Activated B cell treated with CpG ODN at 0.5 μM for 24 hours (primary cell): Measurements from ENCODE around the gene KIFBP. TPM values are rescaled to one million over a fixed set of nuclear protein-coding genes. Genes with fewer than 3 reads are reported as not detected.
"Not testable (repeated sequence)": the region's sequence is repeated elsewhere in the genome, so short reads cannot be mapped to it uniquely, and the experiment has no call there.

Experiments used
- ATAC-seq: fragments of 200-7000 bp; cut with Tn5 transposase; one replicate; pipeline ENCODE4 v1.10.0; 2021; ENCODE audit warnings: low read depth, mild to moderate bottlenecking, moderate library complexity
- CTCF ChIA-PET: fragments of 350-600 bp; sonication (Branson Sonifier 250); formaldehyde crosslinking; loops from one replicate; lab custom pipeline; 2021; ENCODE audit warnings: antibody characterized with exemption; lab: Charles Lee
- POLR2A ChIA-PET: fragments of 350-600 bp; sonication (Branson Sonifier 250); formaldehyde crosslinking; loops from one replicate; lab custom pipeline; 2021; ENCODE audit warnings: antibody characterized with exemption; lab: Charles Lee
- DNase-seq: peaks from one replicate; pipeline ENCODE4 v3.0.0; 2022
- H3K27ac Mint-ChIP-seq: one replicate; pipeline ENCODE4 v1.8.0; 2020; ENCODE audit warnings: mixed read lengths
- H3K27me3 Mint-ChIP-seq: one replicate; pipeline ENCODE4 v1.8.0; 2021; ENCODE audit warnings: mixed read lengths
- H3K36me3 Mint-ChIP-seq: one replicate; pipeline ENCODE4 v1.8.0; 2021; ENCODE audit warnings: low read depth, mixed read lengths
- H3K4me1 Mint-ChIP-seq: one replicate; pipeline ENCODE4 v1.8.0; 2021; ENCODE audit warnings: mixed read lengths
- H3K4me3 Mint-ChIP-seq: one replicate; pipeline ENCODE4 v1.8.0; 2020; ENCODE audit warnings: mild to moderate bottlenecking, mixed read lengths
- H3K9me3 Mint-ChIP-seq: one replicate; pipeline ENCODE4 v1.8.0; 2020; ENCODE audit warnings: mixed read lengths
- intact Hi-C: fragments of 100-400 bp; cut with micrococcal nuclease; formaldehyde crosslinking; loops from one replicate; pipeline ENCODE4 v1.15.1; 2024
- total RNA-seq: library from RNA; stranded (reverse); gene quantifications from 2 replicates; pipeline ENCODE4 v1.2.3, GENCODE V29; 2022
- TF ChIP-seq, protein P1 (sequence below): fragments of 200-600 bp; IDR thresholded peaks from one replicate; pipeline ENCODE4 v1.8.0; 2022; ENCODE audit warnings: antibody characterized with exemption, mild to moderate bottlenecking

KIFBP gene
- total RNA-seq, 1 donor from 2014 or later, result 7.7 TPM

DNA sequence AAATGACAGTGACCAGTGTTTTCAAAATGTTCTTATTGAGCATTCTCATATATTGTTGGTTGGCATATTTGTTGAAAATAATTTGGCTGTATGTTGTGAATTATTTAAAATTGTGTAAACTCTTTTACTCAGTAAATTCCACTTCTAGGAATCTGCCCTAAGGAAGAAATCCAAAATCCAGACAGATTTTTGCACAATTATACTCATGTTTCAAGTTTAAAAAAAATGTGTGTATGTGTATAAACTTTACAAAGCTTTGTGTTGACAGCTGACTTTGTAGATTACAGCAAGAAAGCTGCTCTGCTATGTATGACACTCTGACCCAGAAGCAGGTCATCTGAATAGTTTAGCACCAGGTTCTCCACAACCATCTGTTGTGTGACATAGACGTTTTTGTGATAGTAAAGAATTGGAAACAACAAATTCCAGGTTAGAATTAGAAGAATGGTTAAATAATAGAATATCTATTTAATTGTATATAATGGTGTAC lies 21.6 kb downstream of the KIFBP start:
- CTCF ChIA-PET, result interaction anchor here (0.6 to 1.3 kb wide), 2 partner anchors 82 to 85 kb away, joined by 3 to 4 read pairs; no protein-coding TSS in a partner anchor
- intact Hi-C loops, result no loop called here
- Mint-ChIP-seq H3K27ac (no peak overlapping the region), H3K4me3 (no peak overlapping the region), H3K9me3 (no peaks in the 10 kb centered on the region), H3K27me3 (no peaks in the 10 kb centered on the region), H3K4me1 (no peaks in the 10 kb centered on the region), H3K36me3 (peaks cover 47% of the 10 kb centered on the region)
- DNase-seq, result no peak
- POLR2A ChIA-PET, result no interaction called here
- ATAC-seq, result no peak
- TF ChIP-seq, protein P1, sequence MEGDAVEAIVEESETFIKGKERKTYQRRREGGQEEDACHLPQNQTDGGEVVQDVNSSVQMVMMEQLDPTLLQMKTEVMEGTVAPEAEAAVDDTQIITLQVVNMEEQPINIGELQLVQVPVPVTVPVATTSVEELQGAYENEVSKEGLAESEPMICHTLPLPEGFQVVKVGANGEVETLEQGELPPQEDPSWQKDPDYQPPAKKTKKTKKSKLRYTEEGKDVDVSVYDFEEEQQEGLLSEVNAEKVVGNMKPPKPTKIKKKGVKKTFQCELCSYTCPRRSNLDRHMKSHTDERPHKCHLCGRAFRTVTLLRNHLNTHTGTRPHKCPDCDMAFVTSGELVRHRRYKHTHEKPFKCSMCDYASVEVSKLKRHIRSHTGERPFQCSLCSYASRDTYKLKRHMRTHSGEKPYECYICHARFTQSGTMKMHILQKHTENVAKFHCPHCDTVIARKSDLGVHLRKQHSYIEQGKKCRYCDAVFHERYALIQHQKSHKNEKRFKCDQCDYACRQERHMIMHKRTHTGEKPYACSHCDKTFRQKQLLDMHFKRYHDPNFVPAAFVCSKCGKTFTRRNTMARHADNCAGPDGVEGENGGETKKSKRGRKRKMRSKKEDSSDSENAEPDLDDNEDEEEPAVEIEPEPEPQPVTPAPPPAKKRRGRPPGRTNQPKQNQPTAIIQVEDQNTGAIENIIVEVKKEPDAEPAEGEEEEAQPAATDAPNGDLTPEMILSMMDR, result no peak

DNA sequence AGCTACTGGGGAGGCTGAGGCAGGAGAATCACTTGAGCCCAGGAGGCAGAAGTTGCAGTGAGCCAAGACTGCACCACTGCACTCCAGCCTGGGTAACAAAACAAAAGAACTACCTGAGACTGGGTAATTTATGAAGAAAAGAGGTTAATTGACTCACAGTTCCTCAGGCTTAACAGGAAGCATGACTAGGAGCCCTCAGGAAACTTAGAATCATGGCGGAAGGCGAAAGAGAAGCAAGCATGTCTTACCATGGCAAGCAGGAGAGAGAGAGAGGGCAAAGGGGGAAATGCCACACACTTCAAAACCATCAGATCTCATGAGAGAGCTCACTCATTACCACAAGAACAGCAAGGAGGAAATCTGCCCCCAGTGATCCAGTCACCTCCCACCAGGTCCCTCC lies 24.2 kb downstream of the KIFBP start:
- H3K27ac Mint-ChIP-seq, intact Hi-C loops, CTCF ChIA-PET: not testable (repeated sequence)

GRCh38 chr10:69014171-69014570 lies 25.6 kb downstream of the KIFBP start:
- Mint-ChIP-seq H3K27ac (no peak overlapping the region), H3K4me3 (no peak overlapping the region), H3K4me1 (no peaks in the 10 kb centered on the region), H3K36me3 (peaks cover 59% of the 10 kb centered on the region), H3K9me3 (no peaks in the 10 kb centered on the region), H3K27me3 (no peaks in the 10 kb centered on the region)
- ChIA-PET POLR2A (no interaction called here), CTCF (no interaction called here)
- DNase-seq, result no peak
- intact Hi-C loops, result no loop called here
- no peak for ATAC-seq
- TF ChIP-seq, protein P1, result no peak

More for the DNA sequence above, 24.2 kb downstream of the KIFBP start:
- ATAC-seq, POLR2A ChIA-PET, H3K4me1 Mint-ChIP-seq, H3K4me3 Mint-ChIP-seq, DNase-seq, H3K9me3 Mint-ChIP-seq, H3K27me3 Mint-ChIP-seq: not testable (repeated sequence)
- peaks cover 56% of the 10 kb centered on the region for H3K36me3 Mint-ChIP-seq

DNA sequence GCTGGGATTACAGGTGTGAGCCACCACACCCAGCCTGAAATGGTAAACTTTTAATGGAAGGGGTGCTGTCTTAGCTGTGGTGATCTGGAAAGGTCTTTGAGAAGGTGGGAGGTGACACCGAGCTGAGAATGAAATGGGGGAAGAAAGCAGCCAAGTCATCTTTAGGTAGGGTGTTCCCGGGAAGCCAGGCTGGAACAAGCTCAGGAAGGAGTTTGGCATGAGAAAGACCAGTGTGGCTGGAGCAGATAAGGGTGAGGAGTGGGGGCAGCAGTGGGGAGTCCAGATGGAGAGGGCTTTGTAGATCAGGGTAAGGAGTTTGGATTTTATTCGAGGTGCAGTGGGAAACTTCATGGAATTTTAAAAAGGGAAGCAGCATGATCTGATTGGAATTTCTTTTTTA lies 30.0 kb downstream of the KIFBP start:
- TF ChIP-seq, protein P1, result no peak
- intact Hi-C loops, result no loop called here
- no peak for ATAC-seq
- H3K4me3 Mint-ChIP-seq, result no peak overlapping the region
- CTCF ChIA-PET, result no interaction called here
- H3K9me3 Mint-ChIP-seq, result no peaks in the 10 kb centered on the region
- no peaks in the 10 kb centered on the region for H3K27me3 Mint-ChIP-seq
- POLR2A ChIA-PET, result no interaction called here
- H3K4me1 Mint-ChIP-seq, result no peaks in the 10 kb centered on the region
- DNase-seq, result no peak
- peaks cover 31% of the 10 kb centered on the region for H3K36me3 Mint-ChIP-seq
- peak overlapping the region; percentile 5 for H3K27ac Mint-ChIP-seq

- Mint-ChIP-seq H3K27ac (no peak overlapping the region), H3K4me1 (no peaks in the 10 kb centered on the region), H3K9me3 (no peaks in the 10 kb centered on the region), H3K36me3 (peaks cover 10% of the 10 kb centered on the region), H3K4me3 (no peak overlapping the region), H3K27me3 (no peaks in the 10 kb centered on the region)
- DNase-seq (no peak), ATAC-seq (no peak)
- POLR2A ChIA-PET, result no interaction called here
- intact Hi-C loops, result no loop called here
- TF ChIP-seq, protein P1, result no peak
- CTCF ChIA-PET, result no interaction called here
Observed at GRCh38 chr10:69022611-69023010, 34.0 kb downstream of the KIFBP start.

DNA sequence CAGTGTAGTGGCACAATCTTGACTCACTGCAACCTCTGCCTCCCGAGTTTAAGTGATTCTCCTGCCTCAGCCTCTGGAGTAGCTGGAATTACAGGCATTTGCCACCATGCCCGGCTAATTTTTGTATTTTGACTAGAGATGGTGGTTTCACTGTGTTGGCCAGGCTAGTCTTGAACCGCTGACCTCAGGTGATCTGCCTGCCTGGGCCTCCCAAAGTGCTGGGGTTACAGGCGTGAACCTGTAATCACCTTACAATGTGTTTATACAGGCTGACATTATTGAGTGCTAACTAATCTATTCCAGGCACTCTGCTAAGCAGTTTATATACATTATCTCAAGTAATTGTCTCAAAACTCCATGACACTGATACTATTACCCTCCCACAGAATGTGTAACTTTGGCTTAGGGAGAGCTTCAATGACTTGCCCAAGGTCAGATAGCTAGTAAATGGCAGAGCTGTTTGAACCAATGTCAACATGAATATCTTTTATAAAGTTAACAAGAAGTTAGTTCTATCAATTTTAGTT lies 36.8 kb downstream of the KIFBP start:
- CTCF ChIA-PET, result no interaction called here

More for the DNA sequence above, 36.8 kb downstream of the KIFBP start:
- H3K27ac Mint-ChIP-seq, result no peak overlapping the region
- no peaks in the 10 kb centered on the region for H3K4me1 Mint-ChIP-seq
- POLR2A ChIA-PET, result no interaction called here
- no peak overlapping the region for H3K4me3 Mint-ChIP-seq
- H3K9me3 Mint-ChIP-seq, result no peaks in the 10 kb centered on the region
- DNase-seq (no peak), ATAC-seq (no peak)
- TF ChIP-seq, protein P1, result no peak
- H3K36me3 Mint-ChIP-seq, result no peaks in the 10 kb centered on the region
- H3K27me3 Mint-ChIP-seq, result no peaks in the 10 kb centered on the region
- intact Hi-C loops, result no loop called here
